Hepatocyte (in vitro differentiated cells): Measurements from ENCODE around the gene SLC35A4.

Source experiments
- CTCF ChIP-seq: fragments of 200-600 bp; sonication (generic); IDR thresholded peaks from 2 replicates; pipeline ENCODE4 v1.5.1; 2016; ENCODE audit warnings: antibody characterized with exemption, mild to moderate bottlenecking; ENCODE audit not compliant: poor library complexity
- EZH2 ChIP-seq: fragments of 200-600 bp; sonication (generic); IDR thresholded peaks from 2 replicates; pipeline ENCODE4 v1.6.1; 2016; ENCODE audit warnings: antibody characterized with exemption, mild to moderate bottlenecking, borderline replicate concordance
- EZH2phosphoT487 ChIP-seq: fragments of 200-600 bp; sonication (generic); IDR thresholded peaks from one replicate; pipeline ENCODE4 v1.6.1; 2018; ENCODE audit warnings: antibody characterized with exemption, mild to moderate bottlenecking, low read depth, moderate library complexity; ENCODE audit not compliant: unreplicated experiment, severe bottlenecking

GRCh38 chr5:140542972-140543371 lies 21.7 kb upstream of the SLC35A4 start:
- TF ChIP-seq EZH2phosphoT487 (no peak), EZH2 (no peak), CTCF (no peak)
